ENCODE data around the gene HACE1.

DNA sequence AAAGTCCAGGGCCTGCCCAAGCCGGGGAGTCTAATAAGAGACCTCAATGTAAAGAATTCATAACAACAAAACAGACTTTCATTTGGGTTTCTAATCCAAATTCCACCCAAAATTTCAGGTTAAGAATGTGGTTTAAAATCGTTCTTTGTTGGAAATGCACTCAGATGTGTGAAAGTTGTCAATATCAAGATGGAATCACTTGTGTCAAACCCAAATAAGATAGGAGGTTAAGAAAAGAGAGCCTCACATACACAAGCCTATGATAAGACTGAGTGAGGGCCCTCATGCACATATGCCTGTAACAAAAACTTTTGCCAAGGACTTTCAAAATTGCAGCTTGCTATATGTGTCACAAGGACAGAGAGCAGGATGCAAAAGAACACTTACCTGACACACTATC, 145.7 kb downstream of the HACE1 start:
- TF ChIP-seq, protein P1, sequence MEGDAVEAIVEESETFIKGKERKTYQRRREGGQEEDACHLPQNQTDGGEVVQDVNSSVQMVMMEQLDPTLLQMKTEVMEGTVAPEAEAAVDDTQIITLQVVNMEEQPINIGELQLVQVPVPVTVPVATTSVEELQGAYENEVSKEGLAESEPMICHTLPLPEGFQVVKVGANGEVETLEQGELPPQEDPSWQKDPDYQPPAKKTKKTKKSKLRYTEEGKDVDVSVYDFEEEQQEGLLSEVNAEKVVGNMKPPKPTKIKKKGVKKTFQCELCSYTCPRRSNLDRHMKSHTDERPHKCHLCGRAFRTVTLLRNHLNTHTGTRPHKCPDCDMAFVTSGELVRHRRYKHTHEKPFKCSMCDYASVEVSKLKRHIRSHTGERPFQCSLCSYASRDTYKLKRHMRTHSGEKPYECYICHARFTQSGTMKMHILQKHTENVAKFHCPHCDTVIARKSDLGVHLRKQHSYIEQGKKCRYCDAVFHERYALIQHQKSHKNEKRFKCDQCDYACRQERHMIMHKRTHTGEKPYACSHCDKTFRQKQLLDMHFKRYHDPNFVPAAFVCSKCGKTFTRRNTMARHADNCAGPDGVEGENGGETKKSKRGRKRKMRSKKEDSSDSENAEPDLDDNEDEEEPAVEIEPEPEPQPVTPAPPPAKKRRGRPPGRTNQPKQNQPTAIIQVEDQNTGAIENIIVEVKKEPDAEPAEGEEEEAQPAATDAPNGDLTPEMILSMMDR (IDR thresholded peaks at IDR 0.05) = no peak
- TF ChIP-seq POLR2A (IDR thresholded peaks at IDR 0.05) = no peak
- TF ChIP-seq POLR2AphosphoS5 (IDR thresholded peaks at IDR 0.05; ENCODE audit: insufficient read depth in 1 of 2, low read depth in 1 of 2) = no peak
